GM18507 (cell line): ENCODE measurements around the gene RPGRIP1.
"Not testable (repeated sequence)": the region's sequence is repeated elsewhere in the genome, so short reads cannot be mapped to it uniquely, and the experiment has no call there.

ENCODE experiments used
- DNase-seq: peaks from one replicate; pipeline ENCODE4 v3.0.0; 2011; ENCODE audit warnings: low read depth; ENCODE audit not compliant: insufficient read length; ENCODE audit errors: extremely low spot score
- FAIRE-seq: peaks from 2 replicates; lab custom pipeline; 2011; peaks lifted over from hg19 to GRCh38; lab: Jason Lieb, UNC

The RPGRIP1 gene

GRCh38 chr14:21279783-21280182 lies at the start of gene RPGRIP1:
Gene RPGRIP1 (plus strand): TSS chr14:21280083. CDS start chr14:21287977, 7,894 bp downstream.
- FAIRE-seq = no peak
- no peak for DNase-seq

GRCh38 chr14:21231020-21231652 lies 48.7 kb upstream of the RPGRIP1 start:
- DNase-seq = no peak

GRCh38 chr14:21233457-21234076 lies 46.3 kb upstream of the RPGRIP1 start:
- DNase-seq = no peak
- no peak for FAIRE-seq

More at GRCh38 chr14:21231020-21231652, 48.7 kb upstream of the RPGRIP1 start:
- FAIRE-seq = no peak

GRCh38 chr14:21234112-21234511 lies 45.8 kb upstream of the RPGRIP1 start:
- FAIRE-seq (no peak), DNase-seq (no peak)

- FAIRE-seq (no peak), DNase-seq (no peak)
These were observed 42.7 kb upstream of the RPGRIP1 start for GRCh38 chr14:21236948-21237797.

- DNase-seq (no peak), FAIRE-seq (no peak)
These were observed 40.9 kb upstream of the RPGRIP1 start for GRCh38 chr14:21238823-21239518.

GRCh38 chr14:21240417-21240816 lies 39.5 kb upstream of the RPGRIP1 start:
- DNase-seq = no peak

GRCh38 chr14:21241218-21241819 lies 38.6 kb upstream of the RPGRIP1 start:
- no peak for FAIRE-seq
- DNase-seq = no peak

More at GRCh38 chr14:21240417-21240816, 39.5 kb upstream of the RPGRIP1 start:
- no peak for FAIRE-seq

- FAIRE-seq (no peak), DNase-seq (no peak)
These were observed 35.3 kb upstream of the RPGRIP1 start for GRCh38 chr14:21244544-21244943.

- FAIRE-seq (peak; percentile 31), DNase-seq (no peak)
These were observed 34.1 kb upstream of the RPGRIP1 start for GRCh38 chr14:21245813-21246212.

- DNase-seq = no peak
- no peak for FAIRE-seq
These were observed 31.5 kb upstream of the RPGRIP1 start for GRCh38 chr14:21248338-21248737.

- FAIRE-seq (no peak), DNase-seq (no peak)
These were observed 31.0 kb upstream of the RPGRIP1 start for GRCh38 chr14:21248739-21249411.

- FAIRE-seq = no peak
- no peak for DNase-seq
These were observed 28.7 kb upstream of the RPGRIP1 start for GRCh38 chr14:21251215-21251614.

GRCh38 chr14:21252149-21252548 lies 27.7 kb upstream of the RPGRIP1 start:
- DNase-seq (no peak), FAIRE-seq (no peak)

- DNase-seq (no peak), FAIRE-seq (no peak)
These were observed 24.3 kb upstream of the RPGRIP1 start for GRCh38 chr14:21255385-21256101.

- FAIRE-seq, DNase-seq: not testable (repeated sequence)
These were observed 23.8 kb upstream of the RPGRIP1 start for GRCh38 chr14:21256102-21256447.

GRCh38 chr14:21256539-21257393 lies 23.1 kb upstream of the RPGRIP1 start:
- no peak for DNase-seq

More at GRCh38 chr14:21256539-21257393, 23.1 kb upstream of the RPGRIP1 start:
- FAIRE-seq = no peak
